Sigmoid colon (tissue), 3 donors: ENCODE data around the gene SLC38A3.

Experiments used
- POLR2A ChIP-seq, 2 donors: fragments of 450-650 bp; IDR thresholded peaks; one replicate each; pipeline ENCODE4 v1.6.1; 2016; ENCODE audit warnings: antibody characterized with exemption in 2 of 2, mild to moderate bottlenecking in 2 of 2, moderate library complexity in 2 of 2
- TF ChIP-seq, protein P1 (sequence below), 4 experiments: fragments of 450-650 bp in 3 of 4; fragments of 200-600 bp in 1 of 4; IDR thresholded peaks; one replicate each; pipeline ENCODE4 v1.5.1; 2016 to 2019; ENCODE audit warnings: antibody characterized with exemption in 4 of 4, mild to moderate bottlenecking in 3 of 4, moderate library complexity in 2 of 4

DNA sequence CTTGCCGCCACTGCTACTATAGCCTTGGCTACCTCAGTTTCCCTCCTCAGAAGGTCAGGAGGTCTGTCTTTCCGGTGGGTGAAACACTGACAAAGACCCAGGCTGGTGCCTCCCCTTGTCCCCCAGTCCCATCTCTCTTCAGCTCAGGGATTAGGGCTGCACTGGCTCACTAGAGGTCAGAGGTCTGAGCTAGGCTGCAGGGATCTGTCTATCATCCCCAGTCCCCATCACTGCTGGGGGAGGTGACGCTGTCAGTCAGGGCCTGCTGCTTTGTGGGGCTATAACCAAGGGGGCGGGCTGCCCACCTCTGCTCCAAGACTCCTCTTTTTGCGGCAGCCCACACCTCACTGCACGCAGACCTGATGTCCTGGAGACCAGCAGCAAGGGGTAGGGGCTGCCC is 36.3 kb upstream of the SLC38A3 start:
- TF ChIP-seq, protein P1, sequence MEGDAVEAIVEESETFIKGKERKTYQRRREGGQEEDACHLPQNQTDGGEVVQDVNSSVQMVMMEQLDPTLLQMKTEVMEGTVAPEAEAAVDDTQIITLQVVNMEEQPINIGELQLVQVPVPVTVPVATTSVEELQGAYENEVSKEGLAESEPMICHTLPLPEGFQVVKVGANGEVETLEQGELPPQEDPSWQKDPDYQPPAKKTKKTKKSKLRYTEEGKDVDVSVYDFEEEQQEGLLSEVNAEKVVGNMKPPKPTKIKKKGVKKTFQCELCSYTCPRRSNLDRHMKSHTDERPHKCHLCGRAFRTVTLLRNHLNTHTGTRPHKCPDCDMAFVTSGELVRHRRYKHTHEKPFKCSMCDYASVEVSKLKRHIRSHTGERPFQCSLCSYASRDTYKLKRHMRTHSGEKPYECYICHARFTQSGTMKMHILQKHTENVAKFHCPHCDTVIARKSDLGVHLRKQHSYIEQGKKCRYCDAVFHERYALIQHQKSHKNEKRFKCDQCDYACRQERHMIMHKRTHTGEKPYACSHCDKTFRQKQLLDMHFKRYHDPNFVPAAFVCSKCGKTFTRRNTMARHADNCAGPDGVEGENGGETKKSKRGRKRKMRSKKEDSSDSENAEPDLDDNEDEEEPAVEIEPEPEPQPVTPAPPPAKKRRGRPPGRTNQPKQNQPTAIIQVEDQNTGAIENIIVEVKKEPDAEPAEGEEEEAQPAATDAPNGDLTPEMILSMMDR (IDR thresholded peaks at IDR 0.05): no peak
- no peak for TF ChIP-seq POLR2A (IDR thresholded peaks at IDR 0.05)
